ENCODE data around the gene RBM20. TPM values are rescaled to one million over a fixed set of nuclear protein-coding genes. Genes with fewer than 3 reads are reported as not detected.
A peak's percentile ranks its signal among the peaks of the same experiment; 100 is the strongest.
"Not testable (repeated sequence)": the region's sequence is repeated elsewhere in the genome, so short reads cannot be mapped to it uniquely, and the experiment has no call there.

The RBM20 gene
- total and polyA plus RNA-seq, 2 of the 13 experiments (the other 11 are each of a cell fraction or from before 2014, with no cell fraction given), result 0.02 to 0.22 TPM

GRCh38 chr10:110704070-110704469 is 59.9 kb downstream of the RBM20 start:
- no peak for FAIRE-seq
- in situ Hi-C loops (cut with HindIII; ENCODE audit: extremely low pct_ligation_motif_present, low pct_unique_long_range_greater_than_20kb), result no loop called here

GRCh38 chr10:110704906-110705476 is 60.9 kb downstream of the RBM20 start:
- DNase-seq (ENCODE audit: low spot score) (no peak), ATAC-seq (no peak), FAIRE-seq (no peak)
- peaks cover 0 to 4% of the 10 kb centered on the region in 2 experiments; a peak in 1 of 5 replicates for H3K27me3 ChIP-seq (ENCODE audit: control insufficient read depth in 1 of 2, insufficient read depth in 2 of 2, low read length in 2 of 2)
- TF ChIP-seq MAFF (IDR thresholded peaks at IDR 0.05; ENCODE audit: low read depth, low read length) (peak; percentile 71), MAFK (conservative IDR thresholded peaks at IDR 0.05 in 1 of 2, IDR thresholded peaks at IDR 0.05 in 1 of 2; ENCODE audit: low read length in 2 of 2) (peak; percentile 70 to 79), ATF2 (CRISPR knock-in tag; IDR thresholded peaks at IDR 0.05) (no peak)
- H3K9ac ChIP-seq (ENCODE audit: insufficient read depth, low read depth, low read length), result no peak overlapping the region
- no peak overlapping the region for H3K4me2 ChIP-seq (ENCODE audit: low read depth, low read length)
- H2AFZ ChIP-seq (ENCODE audit: low read length), result no peak overlapping the region
- POLR2A ChIA-PET, result no interaction called here
- no peak overlapping the region for H3K4me3 ChIP-seq (replicated peaks in 1 of 3; ENCODE audit: insufficient read depth in 1 of 3, low read depth in 2 of 3, low read length in 3 of 3)
- intact Hi-C loops (cut with micrococcal nuclease; ENCODE audit: unreplicated experiment) (no loop called here), in situ Hi-C loops (cut with HindIII; ENCODE audit: extremely low pct_ligation_motif_present, low pct_unique_long_range_greater_than_20kb) (no loop called here)
- no peaks in the 10 kb centered on the region for H3K36me3 ChIP-seq (replicated peaks in 1 of 2; ENCODE audit: control insufficient read depth in 1 of 2, insufficient read depth in 2 of 2, low read length in 2 of 2)
- WGBS (ENCODE audit: low lambda C conversion rate), result 13% methylated on average over 5 of the region's 5 CpGs
- H3K9me3 ChIP-seq (ENCODE audit: low read length), result no peaks in the 10 kb centered on the region
- CTCF ChIA-PET (ENCODE audit: low intra/inter-chr PET ratio, low total read pairs), result no interaction called here
- peaks cover 13% of the 10 kb centered on the region for H3K4me1 ChIP-seq (ENCODE audit: insufficient read depth, low read length)
- BruUV-seq (replicated peaks), result no TSS peak
- no peaks in the 10 kb centered on the region for H3K79me2 ChIP-seq (ENCODE audit: insufficient read depth, low read length)
- H4K20me1 ChIP-seq (ENCODE audit: insufficient read depth, low read length), result no peaks in the 10 kb centered on the region
- H3K27ac ChIP-seq (ENCODE audit: extremely low read length, insufficient read depth, low read length), result no peak overlapping the region

More at GRCh38 chr10:110704070-110704469, 59.9 kb downstream of the RBM20 start:
- TF ChIP-seq PHF8 (CRISPR knock-in tag; IDR thresholded peaks at IDR 0.05) (no peak), ZNF546 (CRISPR knock-in tag; conservative IDR thresholded peaks at IDR 0.05) (no peak), ZNF383 (CRISPR knock-in tag; IDR thresholded peaks at IDR 0.05; ENCODE audit: borderline replicate concordance) (no peak), E2F2 (CRISPR knock-in tag; IDR thresholded peaks at IDR 0.05; ENCODE audit: borderline replicate concordance) (no peak), GATAD1 (CRISPR knock-in tag; IDR thresholded peaks at IDR 0.05) (no peak), ZNF816 (CRISPR knock-in tag; IDR thresholded peaks at IDR 0.05; ENCODE audit: borderline replicate concordance) (no peak), KLF9 (CRISPR knock-in tag; IDR thresholded peaks at IDR 0.05; ENCODE audit: low read depth) (no peak)
- Histone ChIP-seq H3K4me1 (ENCODE audit: insufficient read depth, low read length) (peaks cover 4% of the 10 kb centered on the region; the same call in 1 of the 2 replicates), H4K20me1 (ENCODE audit: insufficient read depth, low read length) (no peaks in the 10 kb centered on the region), H3K79me2 (ENCODE audit: insufficient read depth, low read length) (no peaks in the 10 kb centered on the region), H3K4me3 (replicated peaks in 1 of 3; ENCODE audit: insufficient read depth in 1 of 3, low read depth in 2 of 3, low read length in 3 of 3) (no peak overlapping the region), H3K9me3 (ENCODE audit: low read length) (no peaks in the 10 kb centered on the region), H3K27me3 (ENCODE audit: control insufficient read depth in 1 of 2, insufficient read depth in 2 of 2, low read length in 2 of 2) (peaks cover 0 to 4% of the 10 kb centered on the region in 2 experiments; a peak in 1 of 5 replicates), H3K27ac (ENCODE audit: extremely low read length, insufficient read depth, low read length) (no peak overlapping the region), H2AFZ (ENCODE audit: low read length) (no peak overlapping the region), H3K9ac (ENCODE audit: insufficient read depth, low read depth, low read length) (no peak overlapping the region), H3K36me3 (replicated peaks in 1 of 2; ENCODE audit: control insufficient read depth in 1 of 2, insufficient read depth in 2 of 2, low read length in 2 of 2) (no peaks in the 10 kb centered on the region), H3K4me2 (ENCODE audit: low read depth, low read length) (no peak overlapping the region)
- intact Hi-C loops (cut with micrococcal nuclease; ENCODE audit: unreplicated experiment), result no loop called here
- POLR2A ChIA-PET, result no interaction called here
- DNase-seq (ENCODE audit: low spot score), result no peak
- CTCF ChIA-PET (ENCODE audit: low intra/inter-chr PET ratio, low total read pairs), result no interaction called here
- ATAC-seq, result no peak
- no TSS peak for BruUV-seq (replicated peaks)

- BruUV-seq (replicated peaks); H3K4me2 ChIP-seq (ENCODE audit: low read depth, low read length); H3K27me3 ChIP-seq (ENCODE audit: control insufficient read depth in 1 of 2, insufficient read depth in 2 of 2, low read length in 2 of 2); H3K27ac ChIP-seq (ENCODE audit: extremely low read length, insufficient read depth, low read length); H3K4me3 ChIP-seq (replicated peaks in 1 of 3; ENCODE audit: insufficient read depth in 1 of 3, low read depth in 2 of 3, low read length in 3 of 3); intact Hi-C loops (cut with micrococcal nuclease; ENCODE audit: unreplicated experiment); H3K36me3 ChIP-seq (replicated peaks in 1 of 2; ENCODE audit: control insufficient read depth in 1 of 2, insufficient read depth in 2 of 2, low read length in 2 of 2); FAIRE-seq; DNase-seq (ENCODE audit: low spot score); H4K20me1 ChIP-seq (ENCODE audit: insufficient read depth, low read length); H3K79me2 ChIP-seq (ENCODE audit: insufficient read depth, low read length); ATAC-seq; H3K9me3 ChIP-seq (ENCODE audit: low read length); POLR2A ChIA-PET; H3K9ac ChIP-seq (ENCODE audit: insufficient read depth, low read depth, low read length); H2AFZ ChIP-seq (ENCODE audit: low read length); in situ Hi-C loops (cut with HindIII; ENCODE audit: extremely low pct_ligation_motif_present, low pct_unique_long_range_greater_than_20kb); CTCF ChIA-PET (ENCODE audit: low intra/inter-chr PET ratio, low total read pairs): not testable (repeated sequence)
- peaks cover 19% of the 10 kb centered on the region for H3K4me1 ChIP-seq (ENCODE audit: insufficient read depth, low read length)
- 52% methylated on average over 4 of the region's 4 CpGs for WGBS (ENCODE audit: low lambda C conversion rate)
Measured at GRCh38 chr10:110705596-110705995, 61.5 kb downstream of the RBM20 start.
